HepG2 (cell line): Measurements from ENCODE around the gene ZBTB46. TPM values are rescaled to one million over a fixed set of nuclear protein-coding genes. Genes with fewer than 3 reads are reported as not detected.

Experiments used
- AHR ChIP-seq: IDR thresholded peaks from 2 replicates; pipeline ENCODE4 v1.6.1; 2018; ENCODE audit warnings: missing genetic modification reagents, missing compliant biosample characterization
- MEF2D ChIP-seq: sonication (generic); formaldehyde crosslinking; IDR thresholded peaks from 2 replicates; pipeline ENCODE4 v1.5.1; 2020; ENCODE audit warnings: mild to moderate bottlenecking, missing genetic modification reagents
- MTF1 ChIP-seq: sonication (generic); formaldehyde crosslinking; IDR thresholded peaks from 2 replicates; pipeline ENCODE4 v1.5.0; 2020; ENCODE audit warnings: missing genetic modification reagents
- polyA plus RNA-seq, 8 experiments: library from polyadenylated mRNA; depleted of rRNA in 3 of 8; stranded (reverse) in 7 of 8; unstranded in 1 of 8; fragments of >200 nt; fragmentation: Illumina TruSeq in 4 of 8; extraction: Trizol in 4 of 8; gene quantifications; 2 replicates each; pipeline versions ENCODE4 v1.2.1 to v1.2.3, GENCODE V29; 2011 to 2016; ENCODE audit warnings: low read depth in 4 of 8, missing spikeins in 1 of 8, mixed read lengths in 1 of 8; ENCODE audit not compliant: insufficient read depth in 1 of 8
- total RNA-seq, 5 experiments: library from RNA; depleted of rRNA; stranded (reverse); fragments of >200 nt; fragmentation: Illumina TruSeq; extraction: Trizol; gene quantifications; 2 replicates each; pipeline ENCODE4 v1.2.3, GENCODE V29; 2016; ENCODE audit warnings: low read depth in 1 of 5
- TF ChIP-seq, protein P1 (sequence below): IDR thresholded peaks from 2 replicates; pipeline ENCODE4 v1.6.1; 2012; ENCODE audit warnings: low read length, improper control_type of control experiment
- TF ChIP-seq, protein P2 (sequence below): sonication (generic); formaldehyde crosslinking; IDR thresholded peaks from 2 replicates; pipeline ENCODE4 v1.4.0; 2020; ENCODE audit warnings: mild to moderate bottlenecking, missing genetic modification reagents

Gene ZBTB46
- total and polyA plus RNA-seq, 2 of the 13 experiments (the other 11 are each of a cell fraction or from before 2014, with no cell fraction given): 1.6 to 13.5 TPM

DNA sequence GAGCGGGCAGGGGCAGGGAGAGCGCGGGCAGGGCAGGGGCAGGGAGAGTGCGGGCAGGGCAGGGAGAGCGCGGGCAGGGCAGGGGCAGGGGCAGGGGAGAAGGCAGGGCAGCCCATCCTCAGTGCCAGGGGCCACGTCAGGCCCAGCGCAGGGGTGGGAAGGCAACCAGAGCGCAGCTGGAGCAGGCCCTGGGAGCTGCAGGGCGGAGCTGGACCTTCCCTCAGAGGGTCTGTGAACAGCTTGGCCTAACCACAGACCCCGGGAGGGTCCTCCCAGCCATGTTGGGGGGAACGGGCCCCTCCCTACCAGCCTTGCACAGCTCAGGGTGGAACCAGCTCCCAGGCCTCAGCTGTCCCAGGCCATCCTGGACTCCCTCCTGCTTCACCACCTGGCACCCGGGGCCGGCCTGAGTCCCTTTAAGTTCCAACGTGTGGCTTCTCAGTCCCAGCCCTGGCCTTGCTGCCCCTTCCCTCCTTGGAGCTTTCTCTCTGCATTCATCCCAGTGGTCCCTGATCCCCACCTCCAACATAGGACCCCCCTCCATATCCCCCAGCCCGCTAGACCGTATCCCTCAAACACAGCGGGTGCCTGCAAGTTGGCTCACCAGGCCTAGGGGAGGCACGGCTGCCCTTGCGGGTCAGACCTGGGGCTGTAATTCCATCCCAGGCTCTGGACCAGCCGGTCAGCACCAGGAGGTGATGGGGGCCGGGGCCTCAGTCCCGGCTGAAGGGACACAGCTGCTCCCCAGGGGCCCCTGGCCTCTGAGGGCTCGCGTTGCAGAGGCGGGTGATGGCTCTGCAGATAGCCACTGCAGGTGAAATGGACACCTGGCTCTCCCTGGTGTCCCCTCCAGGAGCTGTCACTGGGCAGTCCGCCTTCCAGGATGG lies 5.6 kb upstream of the ZBTB46 start (continued):
- TF ChIP-seq, protein P1, sequence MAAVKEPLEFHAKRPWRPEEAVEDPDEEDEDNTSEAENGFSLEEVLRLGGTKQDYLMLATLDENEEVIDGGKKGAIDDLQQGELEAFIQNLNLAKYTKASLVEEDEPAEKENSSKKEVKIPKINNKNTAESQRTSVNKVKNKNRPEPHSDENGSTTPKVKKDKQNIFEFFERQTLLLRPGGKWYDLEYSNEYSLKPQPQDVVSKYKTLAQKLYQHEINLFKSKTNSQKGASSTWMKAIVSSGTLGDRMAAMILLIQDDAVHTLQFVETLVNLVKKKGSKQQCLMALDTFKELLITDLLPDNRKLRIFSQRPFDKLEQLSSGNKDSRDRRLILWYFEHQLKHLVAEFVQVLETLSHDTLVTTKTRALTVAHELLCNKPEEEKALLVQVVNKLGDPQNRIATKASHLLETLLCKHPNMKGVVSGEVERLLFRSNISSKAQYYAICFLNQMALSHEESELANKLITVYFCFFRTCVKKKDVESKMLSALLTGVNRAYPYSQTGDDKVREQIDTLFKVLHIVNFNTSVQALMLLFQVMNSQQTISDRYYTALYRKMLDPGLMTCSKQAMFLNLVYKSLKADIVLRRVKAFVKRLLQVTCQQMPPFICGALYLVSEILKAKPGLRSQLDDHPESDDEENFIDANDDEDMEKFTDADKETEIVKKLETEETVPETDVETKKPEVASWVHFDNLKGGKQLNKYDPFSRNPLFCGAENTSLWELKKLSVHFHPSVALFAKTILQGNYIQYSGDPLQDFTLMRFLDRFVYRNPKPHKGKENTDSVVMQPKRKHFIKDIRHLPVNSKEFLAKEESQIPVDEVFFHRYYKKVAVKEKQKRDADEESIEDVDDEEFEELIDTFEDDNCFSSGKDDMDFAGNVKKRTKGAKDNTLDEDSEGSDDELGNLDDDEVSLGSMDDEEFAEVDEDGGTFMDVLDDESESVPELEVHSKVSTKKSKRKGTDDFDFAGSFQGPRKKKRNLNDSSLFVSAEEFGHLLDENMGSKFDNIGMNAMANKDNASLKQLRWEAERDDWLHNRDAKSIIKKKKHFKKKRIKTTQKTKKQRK: no peak
- TF ChIP-seq MTF1 (CRISPR knock-in tag) (no peak), AHR (0 out of 2 replicates have a peak, but pooled peaks have one; percentile 1), MEF2D (CRISPR knock-in tag) (no peak)
- TF ChIP-seq, protein P2, sequence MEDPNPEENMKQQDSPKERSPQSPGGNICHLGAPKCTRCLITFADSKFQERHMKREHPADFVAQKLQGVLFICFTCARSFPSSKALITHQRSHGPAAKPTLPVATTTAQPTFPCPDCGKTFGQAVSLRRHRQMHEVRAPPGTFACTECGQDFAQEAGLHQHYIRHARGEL (CRISPR knock-in tag): 0 out of 2 replicates have a peak, but pooled peaks have one; percentile 45
